ENCODE results near the gene ESPN.

Gene ESPN

DNA sequence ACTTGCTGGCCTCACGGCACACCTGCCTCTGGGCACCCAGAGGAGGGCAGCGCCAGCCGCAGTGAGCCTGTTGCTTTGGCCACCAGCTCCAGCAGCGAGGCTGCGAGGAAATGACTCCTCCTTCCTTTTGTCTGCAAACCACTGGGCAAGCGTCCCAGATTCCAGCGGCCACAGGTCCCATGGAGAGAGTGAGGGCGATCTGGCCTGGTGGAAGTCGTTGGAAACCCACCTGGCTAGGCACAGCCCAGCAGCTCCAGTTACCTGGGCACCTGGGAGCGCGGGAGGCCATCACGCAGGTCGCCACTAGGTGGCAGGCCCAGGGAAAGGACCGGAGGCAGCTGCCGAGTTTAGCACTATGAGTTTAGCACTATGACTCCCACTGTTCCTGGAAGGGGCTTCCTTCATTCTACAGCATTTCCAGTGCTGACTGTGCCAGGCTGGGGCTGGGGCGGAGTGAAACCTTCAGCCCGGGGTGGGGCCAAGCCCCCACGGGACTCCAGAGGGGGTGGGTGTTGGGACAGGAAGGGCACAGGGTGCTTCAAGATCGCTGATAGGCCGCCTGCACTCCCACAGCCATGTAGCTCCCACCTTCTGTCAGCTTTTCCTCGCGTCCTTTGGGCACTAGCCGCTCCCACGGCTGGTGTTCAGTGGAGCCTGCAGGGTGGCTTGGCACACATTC lies 1.1 kb upstream of the ESPN start:
- Histone ChIP-seq H3K9ac (ENCODE audit: low read depth, low read length, poor library complexity, severe bottlenecking) (no peak overlapping the region), H3K79me2 (ENCODE audit: insufficient read depth, low read length) (no peaks in the 10 kb centered on the region), H3K4me2 (ENCODE audit: low read depth, low read length, poor library complexity, severe bottlenecking) (no peak overlapping the region), H3F3A (ENCODE audit: low read depth) (no peaks in the 10 kb centered on the region), H3K9me3 (ENCODE audit: insufficient read depth, low read depth, low read length) (no peaks in the 10 kb centered on the region), H3K9me2 (replicated peaks; ENCODE audit: low read depth, low read length) (no peaks in the 10 kb centered on the region), H3K36me3 (ENCODE audit: insufficient read depth, low read length) (no peaks in the 10 kb centered on the region), H3K4me3 (ENCODE audit: low read length, poor library complexity, severe bottlenecking) (no peak overlapping the region), H4K20me1 (ENCODE audit: insufficient read depth, low read length, poor library complexity, severe bottlenecking) (no peaks in the 10 kb centered on the region), H2AFZ (ENCODE audit: low read length) (peak overlapping the region; percentile 57; the same call in 1 of the 2 replicates), H3K27me3 (ENCODE audit: insufficient read depth, low read length, poor library complexity, severe bottlenecking) (no peaks in the 10 kb centered on the region), H3K4me1 (ENCODE audit: insufficient read depth, low read length, poor library complexity, severe bottlenecking) (no peaks in the 10 kb centered on the region)
- TF ChIP-seq CTCF (conservative IDR thresholded peaks at IDR 0.05; ENCODE audit: low read length) (peak; percentile 78), EZH2phosphoT487 (IDR thresholded peaks at IDR 0.05; ENCODE audit: borderline replicate concordance) (no peak)

DNA sequence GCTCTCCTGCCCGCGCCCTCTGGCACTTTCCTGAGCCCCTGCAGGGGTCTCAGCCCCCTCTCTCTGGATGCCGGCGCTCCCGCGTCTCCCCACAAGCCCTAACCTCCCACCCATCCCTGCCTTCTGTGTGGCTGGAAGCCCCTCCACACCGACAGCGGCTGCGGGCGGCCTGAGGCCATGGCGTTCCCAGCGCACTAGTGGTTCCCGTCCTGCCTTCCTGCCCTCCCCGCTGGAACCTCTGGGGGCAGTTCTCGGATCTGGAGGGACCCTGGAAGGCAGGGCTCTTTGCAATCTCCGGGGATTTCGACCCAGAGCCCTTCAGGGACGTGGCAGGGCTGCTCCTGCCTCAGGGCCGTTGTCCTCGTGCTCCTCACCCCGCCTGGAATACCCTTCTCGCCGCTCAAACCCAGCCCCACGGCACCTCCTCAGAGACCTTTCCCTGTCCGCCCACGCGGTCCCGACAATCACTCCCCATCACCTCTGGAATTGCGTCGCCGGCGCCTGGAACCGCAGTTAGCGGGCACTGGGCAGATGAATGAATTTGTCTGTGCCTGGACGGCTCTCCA lies 493 bp upstream of the ESPN start:
- no peak overlapping the region for H3K9ac ChIP-seq (ENCODE audit: low read depth, low read length, poor library complexity, severe bottlenecking)
- H3K4me2 ChIP-seq (ENCODE audit: low read depth, low read length, poor library complexity, severe bottlenecking) = no peak overlapping the region
- H3K9me3 ChIP-seq (ENCODE audit: insufficient read depth, low read depth, low read length) = no peaks in the 10 kb centered on the region
- no peaks in the 10 kb centered on the region for H3K27me3 ChIP-seq (ENCODE audit: insufficient read depth, low read length, poor library complexity, severe bottlenecking)
- H3K9me2 ChIP-seq (replicated peaks; ENCODE audit: low read depth, low read length) = no peaks in the 10 kb centered on the region
- TF ChIP-seq CTCF (conservative IDR thresholded peaks at IDR 0.05; ENCODE audit: low read length) = no peak
- no peak for TF ChIP-seq EZH2phosphoT487 (IDR thresholded peaks at IDR 0.05; ENCODE audit: borderline replicate concordance)
- peak overlapping the region; percentile 57; the same call in 1 of the 2 replicates for H2AFZ ChIP-seq (ENCODE audit: low read length)
- no peak overlapping the region for H3K4me3 ChIP-seq (ENCODE audit: low read length, poor library complexity, severe bottlenecking)
- H3F3A ChIP-seq (ENCODE audit: low read depth) = no peaks in the 10 kb centered on the region
- no peaks in the 10 kb centered on the region for H4K20me1 ChIP-seq (ENCODE audit: insufficient read depth, low read length, poor library complexity, severe bottlenecking)
- no peaks in the 10 kb centered on the region for H3K36me3 ChIP-seq (ENCODE audit: insufficient read depth, low read length)
- H3K79me2 ChIP-seq (ENCODE audit: insufficient read depth, low read length) = no peaks in the 10 kb centered on the region
- no peaks in the 10 kb centered on the region for H3K4me1 ChIP-seq (ENCODE audit: insufficient read depth, low read length, poor library complexity, severe bottlenecking)

- Histone ChIP-seq H3K9me3 (ENCODE audit: insufficient read depth, low read depth, low read length) (no peaks in the 10 kb centered on the region), H3K9ac (ENCODE audit: low read depth, low read length, poor library complexity, severe bottlenecking) (no peak overlapping the region), H3K4me2 (ENCODE audit: low read depth, low read length, poor library complexity, severe bottlenecking) (no peak overlapping the region), H3F3A (ENCODE audit: low read depth) (no peaks in the 10 kb centered on the region), H3K36me3 (ENCODE audit: insufficient read depth, low read length) (no peaks in the 10 kb centered on the region), H3K4me3 (ENCODE audit: low read length, poor library complexity, severe bottlenecking) (no peak overlapping the region), H3K79me2 (ENCODE audit: insufficient read depth, low read length) (no peaks in the 10 kb centered on the region), H3K27me3 (ENCODE audit: insufficient read depth, low read length, poor library complexity, severe bottlenecking) (no peaks in the 10 kb centered on the region), H3K4me1 (ENCODE audit: insufficient read depth, low read length, poor library complexity, severe bottlenecking) (no peaks in the 10 kb centered on the region), H4K20me1 (ENCODE audit: insufficient read depth, low read length, poor library complexity, severe bottlenecking) (no peaks in the 10 kb centered on the region), H3K9me2 (replicated peaks; ENCODE audit: low read depth, low read length) (no peaks in the 10 kb centered on the region), H2AFZ (ENCODE audit: low read length) (no peak overlapping the region)
- no peak for TF ChIP-seq CTCF (conservative IDR thresholded peaks at IDR 0.05; ENCODE audit: low read length)
- no peak for TF ChIP-seq EZH2phosphoT487 (IDR thresholded peaks at IDR 0.05; ENCODE audit: borderline replicate concordance)
Observed at GRCh38 chr1:6425658-6426057, 1.1 kb downstream of the ESPN start.

Data from Loucy (cell line).